HEK293T (cell line): ENCODE results near the gene SLC28A3.

Experiments used
- ARNT ChIP-seq: fragments of 450-650 bp; IDR thresholded peaks from 2 replicates; pipeline ENCODE4 v1.6.1; 2017; ENCODE audit warnings: mild to moderate bottlenecking
- CTBP1 ChIP-seq: fragments of 450-650 bp; IDR thresholded peaks from 2 replicates; pipeline ENCODE4 v1.6.1; 2016; ENCODE audit warnings: borderline replicate concordance
- FOXM1 ChIP-seq: fragments of 450-650 bp; IDR thresholded peaks from 2 replicates; pipeline ENCODE4 v1.6.1; 2017; ENCODE audit warnings: mild to moderate bottlenecking, borderline replicate concordance
- SP1 ChIP-seq: fragments of 450-650 bp; IDR thresholded peaks from 2 replicates; pipeline ENCODE4 v1.6.1; 2017
- SUZ12 ChIP-seq: fragments of 450-650 bp; IDR thresholded peaks from 2 replicates; pipeline ENCODE4 v1.6.1; 2016; ENCODE audit warnings: mild to moderate bottlenecking
- TARDBP ChIP-seq: fragments of 450-650 bp; IDR thresholded peaks from 2 replicates; pipeline ENCODE4 v1.6.1; 2016
- ZNF384 ChIP-seq: fragments of 450-650 bp; IDR thresholded peaks from 2 replicates; pipeline ENCODE4 v1.6.1; 2016

GRCh38 chr9:84230355-84231145 is 110.0 kb downstream of the SLC28A3 start:
- TF ChIP-seq SUZ12 (no peak), ZNF384 (no peak), SP1 (no peak), FOXM1 (no peak), CTBP1 (no peak), TARDBP (no peak), ARNT (no peak)
